ENCODE measurements around the gene AMPH.
"Not testable (repeated sequence)": the region's sequence is repeated elsewhere in the genome, so short reads cannot be mapped to it uniquely, and the experiment has no call there.

Gene AMPH

DNA sequence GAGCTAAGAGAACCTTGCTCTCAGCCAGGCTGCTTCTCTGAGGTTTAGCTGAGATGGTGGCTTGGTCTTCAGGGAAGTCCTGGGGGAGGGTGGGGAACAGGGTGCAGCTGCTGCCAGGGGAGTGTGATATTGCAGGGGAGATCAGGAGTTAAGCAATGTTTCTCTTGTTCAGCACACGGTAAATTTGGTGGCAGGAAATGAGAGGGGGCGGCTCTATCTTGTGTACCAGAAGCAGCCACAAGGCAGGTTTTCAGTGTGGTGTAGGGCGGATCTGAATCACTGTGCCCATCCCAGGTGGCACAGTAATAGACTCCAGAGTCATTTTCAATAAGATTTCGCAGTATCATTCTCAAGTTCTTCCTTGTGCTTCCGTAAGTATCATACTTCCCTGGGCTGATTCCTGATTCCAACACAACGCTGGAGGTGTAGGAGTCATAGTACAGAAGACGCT lies 277.7 kb downstream of the AMPH start:
- peaks cover 61% of the 10 kb centered on the region for H3K4me1 Mint-ChIP-seq
- H3K36me3 Mint-ChIP-seq, H3K9me3 Mint-ChIP-seq, H3K4me3 Mint-ChIP-seq, ATAC-seq, H3K27me3 Mint-ChIP-seq: not testable (repeated sequence)
- peak overlapping the region; percentile 63 for H3K27ac Mint-ChIP-seq

- Mint-ChIP-seq H3K27me3 (no peaks in the 10 kb centered on the region), H3K9me3 (no peaks in the 10 kb centered on the region), H3K4me3 (no peak overlapping the region), H3K27ac (no peak overlapping the region), H3K4me1 (peaks cover 50% of the 10 kb centered on the region), H3K36me3 (peaks cover 10% of the 10 kb centered on the region)
- no peak for ATAC-seq
These were observed 279.6 kb downstream of the AMPH start for GRCh38 chr7:38351601-38352000.

DNA sequence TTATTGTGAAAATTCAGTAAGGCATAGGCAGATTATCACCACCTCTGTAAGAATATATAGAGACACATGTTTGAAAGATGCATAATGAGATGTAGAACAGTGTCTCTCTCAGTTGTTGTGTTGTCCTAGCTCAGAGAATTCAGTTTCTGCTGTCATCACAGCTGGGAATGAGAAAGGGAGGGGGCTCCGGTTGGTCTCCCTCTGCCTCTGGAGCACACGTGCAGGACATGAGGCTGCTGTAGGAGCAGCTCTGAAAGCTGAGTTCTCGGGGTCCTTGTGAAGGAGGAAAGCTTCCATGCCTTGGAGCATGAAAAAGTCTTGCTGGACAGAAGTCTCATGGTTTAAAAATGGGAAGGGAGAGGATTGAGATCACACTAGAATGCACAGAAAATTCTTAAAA lies 280.4 kb downstream of the AMPH start:
- H3K27me3 Mint-ChIP-seq, H3K9me3 Mint-ChIP-seq, ATAC-seq, H3K36me3 Mint-ChIP-seq: not testable (repeated sequence)
- peak overlapping the region; percentile 90 for H3K27ac Mint-ChIP-seq
- H3K4me1 Mint-ChIP-seq: peaks cover 55% of the 10 kb centered on the region
- peak overlapping the region; percentile 75 for H3K4me3 Mint-ChIP-seq

DNA sequence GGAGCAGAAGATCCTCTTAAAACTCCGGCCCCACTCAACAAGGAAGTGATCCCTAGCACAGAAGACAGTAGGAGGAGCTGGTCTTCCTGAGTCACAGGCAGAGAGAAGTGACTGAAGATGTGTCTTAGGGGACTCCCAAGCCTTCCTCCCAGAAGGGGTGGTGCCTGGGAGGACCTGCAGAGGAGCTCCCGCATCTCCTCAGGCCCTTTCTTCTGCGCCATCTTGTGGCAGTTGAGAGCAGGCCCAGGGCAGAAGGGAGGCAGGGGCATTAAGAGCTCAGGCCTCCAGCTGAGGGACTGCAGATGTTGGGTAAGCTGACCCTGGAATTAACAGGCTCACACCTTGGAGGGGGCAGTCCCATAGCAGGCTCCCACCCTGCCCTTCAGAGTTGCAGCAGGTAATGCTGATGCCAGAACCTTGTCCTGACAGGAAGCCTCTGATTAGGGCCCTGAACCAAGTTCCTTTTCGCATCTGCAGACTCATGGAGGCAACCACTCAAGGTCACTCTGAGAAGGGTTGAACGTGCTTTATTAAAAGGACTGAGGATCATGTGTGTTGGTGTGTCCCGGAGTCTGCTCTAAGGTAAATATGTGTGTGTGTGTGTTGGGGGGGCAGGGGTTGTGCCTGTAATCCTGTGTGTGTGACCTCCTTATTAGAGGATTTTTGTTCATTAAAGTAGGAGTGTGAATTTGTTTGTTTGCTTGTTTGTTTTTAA lies 281.1 kb downstream of the AMPH start:
- Mint-ChIP-seq H3K4me3 (peak overlapping the region; percentile 75), H3K4me1 (peaks cover 55% of the 10 kb centered on the region), H3K27ac (peak overlapping the region; percentile 90)
- H3K27me3 Mint-ChIP-seq, H3K9me3 Mint-ChIP-seq, H3K36me3 Mint-ChIP-seq: not testable (repeated sequence)
- ATAC-seq: peak; percentile 91

- H3K36me3 Mint-ChIP-seq: not testable (repeated sequence)
- H3K4me1 Mint-ChIP-seq: peaks cover 59% of the 10 kb centered on the region
- peak; percentile 68 for ATAC-seq
These were observed 281.9 kb downstream of the AMPH start for GRCh38 chr7:38349126-38349795.

DNA sequence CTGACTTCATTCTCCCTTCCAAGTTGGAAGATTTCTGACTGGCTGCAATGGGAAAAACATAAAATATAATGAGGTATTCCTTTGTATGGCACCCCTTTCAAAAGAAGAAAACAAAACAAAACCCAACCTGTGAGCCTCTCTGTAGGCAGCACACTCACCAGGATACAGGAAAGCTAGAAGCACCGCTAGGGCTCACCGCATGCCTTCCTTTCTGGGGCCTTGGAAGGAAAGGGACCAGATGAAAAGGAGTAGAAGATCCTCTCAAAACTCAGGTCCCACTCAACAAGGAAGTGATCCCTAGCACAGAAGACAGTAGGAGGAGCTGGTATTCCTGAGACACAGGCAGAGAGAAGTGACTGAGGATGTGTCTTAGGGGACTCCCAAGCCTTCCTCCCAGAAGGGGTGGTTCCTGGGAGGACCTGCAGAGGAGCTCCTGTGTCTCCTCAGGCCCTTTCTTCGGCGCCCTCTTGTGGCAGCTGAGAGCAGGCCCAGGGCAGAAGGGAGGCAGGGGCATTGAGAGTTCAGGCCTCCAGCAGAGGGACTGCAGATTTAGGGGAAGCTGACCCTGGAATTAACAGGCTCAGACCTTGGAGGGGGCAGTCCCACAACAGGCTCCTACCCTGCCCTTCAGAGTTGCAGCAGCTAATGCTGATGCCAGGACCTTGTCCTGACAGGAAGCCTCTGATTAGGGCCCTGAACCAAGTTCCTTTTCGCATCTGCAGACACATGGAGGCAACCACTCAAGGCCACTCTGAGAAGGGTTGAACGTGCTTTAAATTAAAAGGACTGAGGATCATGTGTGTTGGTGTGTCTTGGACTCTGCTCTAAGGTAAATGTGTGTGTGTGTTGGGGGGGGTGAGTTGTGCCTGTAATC lies 285.6 kb downstream of the AMPH start:
- not testable (repeated sequence) for H3K36me3 Mint-ChIP-seq, H3K9me3 Mint-ChIP-seq, H3K4me3 Mint-ChIP-seq, H3K27me3 Mint-ChIP-seq
- H3K4me1 Mint-ChIP-seq: peaks cover 48% of the 10 kb centered on the region
- peak; percentile 73 for ATAC-seq
- peak overlapping the region; percentile 22 for H3K27ac Mint-ChIP-seq

More at GRCh38 chr7:38349126-38349795, 281.9 kb downstream of the AMPH start:
- H3K9me3 Mint-ChIP-seq, H3K27me3 Mint-ChIP-seq: not testable (repeated sequence)
- H3K27ac Mint-ChIP-seq: peak overlapping the region; percentile 90
- H3K4me3 Mint-ChIP-seq: peak overlapping the region; percentile 75

DNA sequence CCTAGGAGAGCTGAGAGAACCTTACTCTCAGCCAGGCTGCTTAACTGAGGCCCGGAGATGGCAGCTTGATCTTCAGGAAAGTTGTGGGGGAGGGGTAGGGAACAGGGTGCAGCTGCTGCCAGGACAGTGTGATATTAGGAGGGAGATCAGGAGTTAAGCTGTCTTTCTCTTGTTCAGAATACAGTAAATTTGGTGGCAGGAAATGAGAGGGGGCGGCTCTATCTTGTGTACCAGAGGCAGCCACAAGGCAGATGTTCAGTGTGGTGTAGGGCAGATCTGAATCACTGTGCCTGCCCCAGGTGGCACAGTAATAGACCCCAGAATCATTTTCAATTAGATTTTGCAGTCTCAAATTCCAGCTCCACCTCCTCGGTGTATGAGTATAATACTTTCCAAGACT lies 286.4 kb downstream of the AMPH start:
- not testable (repeated sequence) for H3K36me3 Mint-ChIP-seq, H3K27me3 Mint-ChIP-seq, H3K9me3 Mint-ChIP-seq, H3K4me3 Mint-ChIP-seq
- peaks cover 40% of the 10 kb centered on the region for H3K4me1 Mint-ChIP-seq
- peak; percentile 69 for ATAC-seq
- peak overlapping the region; percentile 22 for H3K27ac Mint-ChIP-seq

- not testable (repeated sequence) for H3K9me3 Mint-ChIP-seq, ATAC-seq, H3K4me3 Mint-ChIP-seq, H3K36me3 Mint-ChIP-seq, H3K27me3 Mint-ChIP-seq, H3K27ac Mint-ChIP-seq
- peaks cover 25% of the 10 kb centered on the region for H3K4me1 Mint-ChIP-seq
These were observed 289.0 kb downstream of the AMPH start for GRCh38 chr7:38342135-38342534.

GRCh38 chr7:38341172-38341705 lies 289.9 kb downstream of the AMPH start:
- not testable (repeated sequence) for ATAC-seq, H3K27me3 Mint-ChIP-seq, H3K4me3 Mint-ChIP-seq, H3K27ac Mint-ChIP-seq, H3K9me3 Mint-ChIP-seq, H3K36me3 Mint-ChIP-seq
- peaks cover 29% of the 10 kb centered on the region for H3K4me1 Mint-ChIP-seq

GRCh38 chr7:38339953-38340819 lies 291.0 kb downstream of the AMPH start:
- ATAC-seq: no peak
- Mint-ChIP-seq H3K27me3 (no peaks in the 10 kb centered on the region), H3K4me1 (peaks cover 29% of the 10 kb centered on the region), H3K27ac (no peak overlapping the region), H3K4me3 (no peak overlapping the region), H3K9me3 (no peaks in the 10 kb centered on the region), H3K36me3 (no peaks in the 10 kb centered on the region)

- not testable (repeated sequence) for H3K9me3 Mint-ChIP-seq, H3K4me3 Mint-ChIP-seq, H3K27me3 Mint-ChIP-seq, ATAC-seq, H3K36me3 Mint-ChIP-seq
- Mint-ChIP-seq H3K27ac (peak overlapping the region; percentile 77), H3K4me1 (peaks cover 17% of the 10 kb centered on the region)
These were observed 295.0 kb downstream of the AMPH start for GRCh38 chr7:38336148-38336515.

DNA sequence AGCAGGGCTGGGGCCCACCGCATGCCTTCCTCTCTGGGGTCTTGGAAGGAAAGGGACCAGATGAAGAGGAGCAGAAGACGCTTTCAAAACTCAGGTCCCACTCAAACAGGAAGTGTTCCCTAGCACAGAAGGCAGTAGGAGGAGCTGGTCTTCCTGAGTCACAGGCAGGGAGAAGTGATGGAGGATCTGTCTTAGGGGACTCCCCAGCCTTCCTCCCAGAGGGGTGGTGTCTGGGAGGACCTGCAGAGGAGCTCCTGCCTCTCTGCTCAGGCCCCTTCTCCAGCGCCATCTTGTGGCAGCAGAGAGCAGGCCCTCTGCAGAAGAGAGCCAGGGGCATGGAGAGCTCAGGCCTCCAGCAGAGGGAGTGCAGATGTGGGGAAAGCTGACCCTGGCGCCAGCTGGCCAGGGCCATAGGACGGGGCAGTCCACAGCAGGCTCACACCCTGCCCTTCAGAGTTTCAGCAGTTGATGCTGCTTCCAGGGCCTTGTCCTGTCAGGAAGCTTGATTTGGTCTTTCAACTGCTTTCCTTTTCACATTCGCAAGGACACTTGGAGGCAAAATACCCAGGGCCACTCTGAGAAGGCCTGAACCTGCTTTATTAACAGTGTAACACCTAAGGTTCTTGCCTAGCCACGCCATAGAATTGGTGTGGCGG lies 295.6 kb downstream of the AMPH start:
- Mint-ChIP-seq H3K36me3 (no peaks in the 10 kb centered on the region), H3K4me3 (peak overlapping the region; percentile 38), H3K27ac (peak overlapping the region; percentile 77), H3K9me3 (no peaks in the 10 kb centered on the region), H3K4me1 (peaks cover 17% of the 10 kb centered on the region), H3K27me3 (no peaks in the 10 kb centered on the region)
- peak; percentile 93 for ATAC-seq

DNA sequence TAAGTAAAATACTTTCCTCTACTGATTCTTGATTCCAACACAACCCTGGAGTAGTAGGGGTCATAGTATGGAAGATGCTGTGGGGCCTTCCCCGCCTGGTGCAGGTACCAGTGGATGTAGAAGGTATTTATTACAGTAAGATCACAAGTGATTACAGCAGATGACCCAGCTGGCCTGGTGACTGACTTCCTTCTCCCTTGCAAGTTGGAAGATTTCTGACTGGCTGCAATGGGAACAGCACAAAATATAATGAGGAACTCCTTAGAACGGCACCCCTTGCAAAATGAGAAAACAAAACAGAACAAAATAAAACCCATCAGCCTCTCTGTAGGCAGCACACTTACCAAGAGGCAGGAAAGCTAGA lies 296.1 kb downstream of the AMPH start:
- ATAC-seq: no peak
- Mint-ChIP-seq H3K4me3 (no peak overlapping the region), H3K27ac (peak overlapping the region; percentile 77), H3K4me1 (peaks cover 17% of the 10 kb centered on the region), H3K36me3 (no peaks in the 10 kb centered on the region), H3K27me3 (no peaks in the 10 kb centered on the region), H3K9me3 (no peaks in the 10 kb centered on the region)

- ATAC-seq: no peak
- Mint-ChIP-seq H3K4me3 (no peak overlapping the region), H3K27me3 (no peaks in the 10 kb centered on the region), H3K4me1 (peaks cover 17% of the 10 kb centered on the region), H3K9me3 (no peaks in the 10 kb centered on the region), H3K36me3 (no peaks in the 10 kb centered on the region), H3K27ac (no peak overlapping the region)
These were observed 297.0 kb downstream of the AMPH start for GRCh38 chr7:38334163-38334562.
